Mononuclear cell (primary cell): Measurements from ENCODE around the gene ST8SIA5. TPM values are rescaled to one million over a fixed set of nuclear protein-coding genes. Genes with fewer than 3 reads are reported as not detected.

Source experiments
- H3K27me3 ChIP-seq: 2 replicates; pipeline ENCODE4 v1.6.0; 2011; ENCODE audit warnings: low read length, control low read depth; ENCODE audit not compliant: insufficient read depth
- H3K4me1 ChIP-seq: 2 replicates; pipeline ENCODE4 v1.5.1; 2011; ENCODE audit warnings: mild to moderate bottlenecking, low read length, control low read depth; ENCODE audit not compliant: insufficient read depth
- H3K4me3 ChIP-seq: 2 replicates; pipeline ENCODE4 v1.5.1; 2011; ENCODE audit warnings: mild to moderate bottlenecking, low read length, moderate library complexity
- H3K9me3 ChIP-seq: 2 replicates; pipeline ENCODE4 v1.5.1; 2011; ENCODE audit warnings: low read depth, mild to moderate bottlenecking, control low read depth, low read length
- total RNA-seq: library from RNA; depleted of rRNA; stranded (reverse); fragments of >200 nt; gene quantifications from one replicate; pipeline ENCODE4 v1.2.3, GENCODE V29; 2012

ST8SIA5 gene
- total RNA-seq, 1 donor: under 0.01 TPM

DNA sequence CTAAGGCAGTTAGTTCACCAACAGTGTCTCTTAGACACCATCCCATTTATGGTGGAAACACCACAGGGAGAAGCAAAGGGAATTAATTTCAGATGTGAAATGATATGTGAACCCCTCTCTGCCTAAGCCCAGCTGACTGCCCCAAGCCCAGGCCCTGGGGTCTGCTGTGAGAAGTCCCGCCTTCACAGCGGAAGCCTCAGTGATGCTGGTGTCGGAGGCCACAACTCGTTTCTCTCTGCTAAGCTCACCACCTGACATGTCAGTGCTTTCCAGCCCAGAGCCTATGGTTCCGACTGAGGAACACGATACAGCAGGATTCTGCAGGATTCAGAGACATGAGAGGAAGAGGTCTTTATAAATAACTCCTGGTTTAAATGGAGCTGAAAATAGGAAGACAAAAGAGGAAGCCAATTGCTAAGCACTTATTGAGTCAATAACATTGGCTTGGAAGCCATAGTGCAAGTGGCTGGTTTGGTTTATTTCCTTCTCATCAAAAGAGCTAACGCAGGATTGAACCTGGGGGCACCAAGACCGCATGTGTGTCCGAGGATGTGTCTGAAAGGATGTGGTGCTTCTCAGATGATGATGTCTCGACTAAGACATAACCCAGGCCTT lies 78.0 kb downstream of the ST8SIA5 start:
- Histone ChIP-seq H3K4me1 (no peaks in the 10 kb centered on the region), H3K4me3 (no peak overlapping the region), H3K9me3 (no peaks in the 10 kb centered on the region), H3K27me3 (no peaks in the 10 kb centered on the region)

- H3K9me3 ChIP-seq: no peaks in the 10 kb centered on the region
- H3K4me1 ChIP-seq: no peaks in the 10 kb centered on the region
- H3K4me3 ChIP-seq: no peak overlapping the region
- H3K27me3 ChIP-seq: no peaks in the 10 kb centered on the region
Measured at GRCh38 chr18:46678041-46678440, 78.8 kb downstream of the ST8SIA5 start.

- no peak overlapping the region for H3K4me3 ChIP-seq
- no peaks in the 10 kb centered on the region for H3K9me3 ChIP-seq
- H3K4me1 ChIP-seq: no peaks in the 10 kb centered on the region
- no peaks in the 10 kb centered on the region for H3K27me3 ChIP-seq
Measured at GRCh38 chr18:46677611-46678010, 79.2 kb downstream of the ST8SIA5 start.

DNA sequence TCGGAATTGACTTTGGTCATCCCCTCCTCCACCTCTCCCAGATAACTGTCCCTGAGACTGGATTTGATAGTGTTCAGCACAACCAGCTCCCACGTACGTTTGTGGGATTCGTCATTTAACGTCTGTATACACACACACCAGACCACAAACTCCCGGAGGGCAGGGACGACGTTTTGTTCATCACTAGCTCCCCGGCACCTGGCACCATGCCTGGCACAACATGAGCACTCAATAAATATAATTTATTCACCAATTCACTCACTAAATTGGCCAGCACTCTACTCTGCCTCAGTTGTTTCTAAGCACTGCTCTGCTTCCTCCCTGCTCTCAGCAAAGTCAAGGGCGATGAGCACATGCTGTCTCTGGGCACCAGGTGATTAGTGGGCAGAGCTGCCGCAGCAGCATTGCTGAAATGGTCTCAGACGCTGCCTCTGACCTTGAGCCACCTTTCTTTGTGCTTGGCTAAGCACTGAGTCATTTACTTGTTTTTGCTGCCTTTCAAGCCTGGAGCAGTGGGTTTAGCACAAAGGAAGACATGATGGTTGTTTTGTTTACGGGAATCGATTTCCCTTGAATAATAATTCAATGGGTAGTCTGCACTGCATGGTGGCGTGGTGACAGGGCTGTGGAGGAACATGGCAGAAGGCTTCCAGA lies 80.5 kb downstream of the ST8SIA5 start:
- H3K4me3 ChIP-seq: no peak overlapping the region
- no peaks in the 10 kb centered on the region for H3K9me3 ChIP-seq
- H3K4me1 ChIP-seq: no peaks in the 10 kb centered on the region
- H3K27me3 ChIP-seq: no peaks in the 10 kb centered on the region

GRCh38 chr18:46675112-46675511 lies 81.7 kb downstream of the ST8SIA5 start:
- Histone ChIP-seq H3K4me3 (no peak overlapping the region), H3K4me1 (no peaks in the 10 kb centered on the region), H3K27me3 (no peaks in the 10 kb centered on the region), H3K9me3 (no peaks in the 10 kb centered on the region)

GRCh38 chr18:46672062-46672970 lies 84.5 kb downstream of the ST8SIA5 start:
- Histone ChIP-seq H3K27me3 (no peaks in the 10 kb centered on the region), H3K4me3 (no peak overlapping the region), H3K4me1 (no peaks in the 10 kb centered on the region), H3K9me3 (no peaks in the 10 kb centered on the region)

- Histone ChIP-seq H3K27me3 (no peaks in the 10 kb centered on the region), H3K4me3 (no peak overlapping the region), H3K9me3 (no peaks in the 10 kb centered on the region), H3K4me1 (no peaks in the 10 kb centered on the region)
Measured at GRCh38 chr18:46668694-46669093, 88.2 kb downstream of the ST8SIA5 start.

GRCh38 chr18:46668135-46668534 lies 88.7 kb downstream of the ST8SIA5 start:
- Histone ChIP-seq H3K4me3 (no peak overlapping the region), H3K27me3 (no peaks in the 10 kb centered on the region), H3K9me3 (no peaks in the 10 kb centered on the region), H3K4me1 (no peaks in the 10 kb centered on the region)

GRCh38 chr18:46663539-46663938 lies 93.3 kb downstream of the ST8SIA5 start:
- Histone ChIP-seq H3K27me3 (no peaks in the 10 kb centered on the region), H3K4me1 (no peaks in the 10 kb centered on the region), H3K9me3 (no peaks in the 10 kb centered on the region), H3K4me3 (no peak overlapping the region)

GRCh38 chr18:46660957-46661749 lies 95.7 kb downstream of the ST8SIA5 start:
- Histone ChIP-seq H3K4me3 (no peak overlapping the region), H3K4me1 (no peaks in the 10 kb centered on the region), H3K27me3 (no peaks in the 10 kb centered on the region), H3K9me3 (no peaks in the 10 kb centered on the region)

DNA sequence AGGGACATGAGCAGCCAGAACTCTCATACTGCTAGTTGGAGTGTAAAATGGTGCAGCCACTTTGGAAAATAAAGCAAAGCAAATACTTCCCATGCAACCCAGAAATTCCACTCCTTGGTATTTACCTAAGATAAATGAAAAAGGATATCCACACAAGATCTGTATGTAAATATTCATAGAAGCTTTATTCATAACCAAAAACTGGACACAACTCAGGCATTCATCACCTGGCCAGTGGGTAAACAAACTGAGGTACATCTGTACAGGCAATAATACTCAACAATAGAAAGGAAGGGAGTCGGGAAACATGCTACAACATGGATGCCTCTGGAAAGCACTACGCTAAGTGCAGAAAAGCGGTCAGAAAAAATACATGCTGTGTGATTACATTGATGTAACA lies 97.4 kb downstream of the ST8SIA5 start:
- no peaks in the 10 kb centered on the region for H3K9me3 ChIP-seq
- H3K4me1 ChIP-seq: no peaks in the 10 kb centered on the region
- H3K4me3 ChIP-seq: no peak overlapping the region
- H3K27me3 ChIP-seq: no peaks in the 10 kb centered on the region

GRCh38 chr18:46657115-46657955 lies 99.5 kb downstream of the ST8SIA5 start, which contains the start of gene LOXHD1:
LOXHD1 (minus strand) TSS chr18:46657220; CDS start chr18:46657033, 187 bp downstream.
- H3K4me3 ChIP-seq: no peak within 1 kb of the TSS
- H3K4me1 ChIP-seq: no peaks in the 10 kb centered on the region
- no peaks in the 10 kb centered on the region for H3K27me3 ChIP-seq
- H3K9me3 ChIP-seq: no peaks in the 10 kb centered on the region

DNA sequence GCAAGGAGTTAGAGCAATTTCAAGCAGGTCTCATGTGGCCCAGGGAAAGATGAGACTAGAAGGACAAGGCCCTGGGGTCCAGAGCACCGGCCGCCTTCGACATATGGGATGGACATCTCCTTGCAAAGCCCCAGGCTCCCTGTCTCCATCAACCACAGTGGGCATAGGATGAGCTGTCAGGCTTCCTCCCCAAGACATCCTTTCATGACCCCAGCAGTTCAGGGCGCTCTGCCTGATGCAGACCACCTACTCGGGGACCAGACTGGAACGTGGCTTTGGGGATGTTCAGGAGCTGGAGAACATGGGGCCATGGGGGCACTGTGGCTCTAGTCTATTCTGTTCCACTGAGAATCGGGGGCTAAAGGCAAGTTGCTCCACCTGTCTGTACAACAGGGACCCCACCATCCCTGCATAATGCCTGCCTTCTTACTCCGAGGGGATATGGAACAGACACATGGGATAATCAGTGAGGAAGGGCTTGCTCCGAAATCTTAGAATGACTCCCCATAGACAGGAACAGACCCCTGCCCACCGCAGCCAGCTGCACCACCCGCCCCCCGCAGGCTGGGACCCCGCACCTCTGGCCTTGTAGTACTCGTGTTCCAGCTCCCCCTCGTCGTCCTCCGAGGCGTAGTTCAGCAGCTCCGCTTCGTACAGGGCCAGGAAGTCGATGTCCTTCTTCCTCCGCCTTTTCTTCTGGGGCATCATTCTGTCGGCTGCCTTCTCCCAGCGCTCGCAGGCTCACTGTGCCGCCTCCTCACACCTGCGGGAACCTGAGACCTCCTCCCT lies 100.3 kb downstream of the ST8SIA5 start:
- H3K4me3 ChIP-seq: no peak overlapping the region
- no peaks in the 10 kb centered on the region for H3K27me3 ChIP-seq
- no peaks in the 10 kb centered on the region for H3K4me1 ChIP-seq
- H3K9me3 ChIP-seq: no peaks in the 10 kb centered on the region
